Activated CD8-positive, alpha-beta memory T cell treated with anti-CD3 and anti-CD28 coated beads for 48 hours (primary cell): ENCODE measurements around the gene C11orf98.
"Not testable (repeated sequence)": the region's sequence is repeated elsewhere in the genome, so short reads cannot be mapped to it uniquely, and the experiment has no call there.

Experiments used
- DNase-seq, 3 experiments: peaks; one replicate each; pipeline ENCODE4 v3.0.0-alpha.2; 2020; ENCODE audit warnings: low read depth in 2 of 3, low spot score in 2 of 3

The C11orf98 gene

DNA sequence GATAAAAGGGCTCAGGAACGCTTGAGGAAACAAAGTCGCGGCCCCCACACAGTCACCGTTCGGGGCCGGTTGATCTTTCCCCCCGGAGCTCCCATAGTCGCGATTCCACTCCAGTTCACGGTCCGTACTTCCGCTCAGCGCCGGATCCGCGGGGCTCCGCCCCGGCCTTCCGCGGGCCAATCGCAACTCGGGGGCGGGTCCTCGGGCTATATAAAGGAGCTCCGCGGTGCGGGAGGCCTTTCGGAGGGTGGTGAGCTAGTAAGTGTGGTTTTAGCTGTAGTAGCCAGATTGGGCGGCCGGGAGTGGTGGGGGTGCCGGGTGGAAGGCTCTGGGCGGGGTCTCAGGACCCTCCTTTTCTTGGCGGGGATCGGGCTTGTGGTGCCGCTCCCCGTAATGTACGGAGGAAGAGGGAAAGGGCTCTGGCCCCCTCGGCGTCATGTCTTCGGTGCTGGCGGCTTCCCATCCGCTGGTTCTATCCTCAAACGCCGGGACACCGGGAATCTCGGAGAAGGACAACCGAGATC is at the start of gene C11orf98, which contains the start of gene CSKMT:
TSS of gene C11orf98 (minus strand) at position 136 of the 524 bp plus-strand sequence. CDS start at position 95, 41 bp downstream.
TSS of gene CSKMT (plus strand) at position 238 of the 524 bp plus-strand sequence. CDS start 568 bp downstream, outside the sequence.
- DNase-seq, result peak; percentile 92 to 99 (median 98)

- DNase-seq, result no peak
These were observed 48.3 kb upstream of the C11orf98 start for GRCh38 chr11:62713343-62713742.

GRCh38 chr11:62712861-62713260 is 47.9 kb upstream of the C11orf98 start:
- no peak for DNase-seq

DNA sequence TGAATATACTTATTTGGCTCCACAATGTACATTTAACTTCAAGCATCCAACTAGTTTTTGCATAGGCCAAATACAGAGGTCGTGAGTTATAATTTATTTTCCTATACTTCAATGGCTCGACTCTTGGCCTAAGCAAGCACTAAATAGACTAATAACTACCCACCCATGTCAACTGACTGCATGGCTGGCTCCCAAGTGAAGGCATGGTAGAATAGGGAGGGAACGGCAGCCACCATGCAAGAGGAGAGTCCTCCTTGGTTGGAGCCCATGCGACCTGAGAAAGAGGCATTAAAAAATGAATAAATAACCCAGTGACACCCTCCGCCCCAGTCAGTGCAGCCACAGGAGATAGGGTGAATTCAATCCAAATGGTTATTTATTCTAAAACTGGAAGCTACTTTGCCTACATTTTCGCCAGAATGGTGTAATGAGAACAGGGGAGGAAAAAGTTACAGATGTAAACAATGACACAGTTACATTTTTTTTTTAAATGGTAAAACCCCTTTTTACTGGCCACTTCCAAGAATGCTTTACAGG is 47.3 kb upstream of the C11orf98 start:
- no peak for DNase-seq

DNA sequence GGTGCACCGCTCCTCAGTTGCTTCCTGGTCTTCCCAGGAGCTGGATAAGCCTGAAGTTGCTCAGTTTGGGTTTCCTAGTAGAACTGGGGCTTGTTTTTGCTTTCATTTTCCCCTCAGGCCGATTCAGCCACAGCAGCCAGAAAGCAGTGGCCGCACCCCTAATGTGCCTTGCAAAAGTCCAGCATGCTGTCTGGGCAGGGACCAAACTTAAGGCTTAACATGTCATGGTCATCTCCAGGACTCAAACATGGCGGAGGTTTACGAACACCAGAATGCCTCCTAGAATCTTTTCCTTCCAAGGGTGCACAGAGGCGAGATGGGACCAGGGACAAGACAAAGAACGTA is 45.0 kb upstream of the C11orf98 start:
- DNase-seq, result no peak

DNA sequence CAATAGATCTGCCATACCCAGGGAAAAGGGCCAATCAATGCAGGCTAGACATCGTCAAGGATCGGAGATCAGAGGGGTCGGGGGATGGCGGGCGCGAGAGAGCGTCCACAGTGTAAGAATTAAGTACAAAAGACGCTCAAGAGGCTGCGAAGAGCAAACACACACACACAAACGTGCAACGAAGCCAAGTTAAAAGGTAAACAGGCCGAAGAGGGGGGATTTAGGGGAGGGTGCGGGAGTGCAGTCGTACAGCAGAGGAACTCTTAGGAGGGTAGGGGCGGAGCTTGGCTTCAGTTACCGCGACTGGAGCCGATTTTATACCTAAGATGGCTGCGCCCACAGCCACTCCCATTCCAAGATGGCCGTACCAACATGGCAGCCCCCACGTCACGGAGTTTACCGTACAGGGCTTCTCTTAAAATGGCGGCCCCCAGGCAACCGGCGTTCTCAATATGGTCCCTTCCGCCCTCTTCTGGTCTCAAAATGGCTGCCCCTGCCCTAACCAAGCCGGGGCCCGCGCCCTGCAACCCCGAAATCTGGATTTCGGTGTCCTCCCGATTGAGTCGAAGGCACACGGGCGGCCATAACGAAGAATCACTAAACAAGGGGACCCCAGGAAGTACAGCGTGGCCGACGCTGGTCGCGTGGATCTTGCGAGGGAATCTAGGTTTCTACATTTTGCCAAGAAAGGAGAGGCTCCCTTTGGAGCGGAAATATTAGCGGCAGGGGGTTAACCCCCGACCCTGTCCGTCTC is 44.4 kb upstream of the C11orf98 start:
- DNase-seq, result peak; percentile 73 to 87 (median 85)

GRCh38 chr11:62708793-62709192 is 43.8 kb upstream of the C11orf98 start:
- DNase-seq, result no peak

DNA sequence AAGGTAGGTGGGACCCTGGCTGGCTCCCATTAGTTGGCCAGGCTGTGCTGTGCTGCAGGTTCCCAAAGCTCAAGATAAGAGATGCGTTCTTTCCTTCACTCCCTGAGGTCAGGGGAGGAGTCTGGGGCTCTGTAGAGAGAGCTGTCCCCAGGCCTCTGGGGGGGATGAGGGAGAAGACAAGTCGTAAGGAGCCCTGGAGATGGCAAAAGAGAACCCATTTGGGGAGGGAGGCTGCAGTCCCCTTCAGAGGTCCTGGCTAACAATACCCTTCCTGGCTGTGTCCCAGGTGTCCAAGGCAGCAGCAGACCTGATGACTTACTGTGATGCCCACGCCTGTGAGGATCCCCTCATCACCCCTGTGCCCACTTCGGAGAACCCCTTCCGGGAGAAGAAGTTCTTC is 43.4 kb upstream of the C11orf98 start:
- DNase-seq, result no peak

GRCh38 chr11:62707277-62707861 is 42.4 kb upstream of the C11orf98 start, which contains the start of the genes BSCL2 and GNG3:
BSCL2 (minus strand) TSS chr11:62707424; CDS start chr11:62707195, 229 bp downstream.
GNG3 (plus strand) TSS chr11:62707676; CDS start chr11:62708296, 620 bp downstream.
- DNase-seq, result no peak

DNA sequence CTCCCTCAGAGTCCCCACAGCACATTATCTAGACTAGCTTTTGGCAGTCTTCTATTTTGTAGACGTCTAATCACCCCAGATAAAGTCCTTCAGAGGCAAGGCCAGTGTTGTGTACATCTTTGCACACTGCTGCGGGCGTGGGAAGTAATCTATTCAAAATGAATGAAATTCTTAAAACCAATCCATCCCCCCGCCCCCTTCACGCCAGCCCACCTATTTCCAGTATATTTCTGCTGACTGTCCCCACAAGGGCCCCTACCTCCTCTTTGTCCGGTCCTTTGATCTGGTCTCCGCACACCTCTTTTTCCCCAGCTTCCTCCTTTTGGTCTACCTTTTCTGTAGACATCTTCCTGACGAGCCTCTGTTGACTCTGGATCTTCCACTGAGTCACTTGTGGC is 41.8 kb upstream of the C11orf98 start:
- no peak for DNase-seq

DNA sequence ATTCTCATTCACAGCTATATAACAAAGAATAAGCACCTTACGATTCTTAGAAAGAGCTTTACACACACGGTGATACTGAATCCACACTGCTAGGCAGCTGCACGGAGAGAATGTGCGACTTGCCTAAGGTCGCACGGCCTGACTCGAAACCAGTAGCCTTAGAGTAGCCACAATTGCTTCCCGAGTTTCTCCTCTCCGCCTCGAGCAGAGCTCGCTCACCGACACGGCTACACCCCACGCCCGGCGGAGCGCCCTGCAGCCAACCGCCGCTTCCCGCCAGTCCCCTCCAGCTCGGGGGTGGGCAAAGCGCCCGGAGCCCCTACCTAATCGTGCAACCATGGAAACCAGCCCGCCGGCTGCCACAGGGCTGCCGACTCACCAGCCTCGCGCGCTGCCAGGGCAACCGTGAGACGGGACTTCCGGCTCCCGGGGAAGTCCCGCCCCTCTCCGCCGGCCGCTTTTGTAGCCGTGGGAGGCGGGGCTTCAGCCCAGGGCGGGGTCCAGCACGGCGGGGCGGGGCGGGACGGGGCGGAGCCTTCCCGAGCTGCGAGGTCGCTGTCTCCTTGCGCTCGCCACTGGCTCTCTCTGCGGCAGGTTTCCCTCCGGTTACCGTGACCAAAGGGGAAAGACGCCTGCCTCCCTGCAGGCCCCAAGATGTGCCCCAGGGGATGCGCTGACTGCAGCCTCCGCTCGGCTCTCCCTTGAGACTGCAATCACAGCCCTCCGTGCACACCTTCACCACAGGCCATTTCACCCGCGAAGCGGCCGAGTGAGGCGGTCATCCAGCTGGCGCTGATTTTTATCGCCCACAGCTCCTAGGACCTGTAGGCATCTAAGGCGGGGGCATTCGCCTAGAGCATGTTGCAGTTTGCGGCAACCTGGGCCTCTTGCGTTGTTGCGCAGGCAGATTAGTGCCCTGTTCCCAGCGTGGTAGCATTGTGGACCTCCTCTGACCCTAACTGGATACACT is 41.2 kb upstream of the C11orf98 start:
- DNase-seq, result peak; percentile 89

DNA sequence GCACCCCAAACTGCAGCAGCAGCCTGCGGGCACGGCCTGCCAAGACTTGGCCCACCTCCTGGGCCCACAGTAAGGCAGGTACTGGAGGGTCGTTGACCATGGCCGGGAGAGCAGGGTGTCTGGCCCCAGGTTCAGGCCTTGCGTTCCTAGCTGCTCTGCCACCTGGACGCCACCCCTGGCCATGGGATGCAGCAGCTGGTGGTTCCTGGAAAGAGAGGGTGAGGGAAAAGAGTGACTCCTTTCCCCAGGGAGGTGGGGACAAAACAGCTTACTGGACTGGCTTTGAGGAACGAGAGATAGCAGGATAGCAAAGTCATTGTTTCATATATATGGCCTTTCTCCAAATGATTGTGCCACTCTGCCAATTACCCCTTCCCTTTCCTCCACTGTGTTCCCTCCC is 40.4 kb upstream of the C11orf98 start:
- no peak for DNase-seq

GRCh38 chr11:62703921-62704320 is 38.9 kb upstream of the C11orf98 start:
- DNase-seq, result not testable (repeated sequence)

- DNase-seq, result no peak
These were observed 37.2 kb upstream of the C11orf98 start for GRCh38 chr11:62702246-62702645.

GRCh38 chr11:62694455-62695167 is 29.6 kb upstream of the C11orf98 start:
- peak in 2 of 3 experiments; percentile 52 to 60 for DNase-seq

GRCh38 chr11:62693624-62694023 is 28.6 kb upstream of the C11orf98 start:
- DNase-seq, result not testable (repeated sequence)

GRCh38 chr11:62689421-62690183 is 24.6 kb upstream of the C11orf98 start, which contains the start of gene LRRN4CL:
LRRN4CL (minus strand) TSS chr11:62689530; CDS start chr11:62688508, 1,022 bp downstream.
- DNase-seq, result no peak

DNA sequence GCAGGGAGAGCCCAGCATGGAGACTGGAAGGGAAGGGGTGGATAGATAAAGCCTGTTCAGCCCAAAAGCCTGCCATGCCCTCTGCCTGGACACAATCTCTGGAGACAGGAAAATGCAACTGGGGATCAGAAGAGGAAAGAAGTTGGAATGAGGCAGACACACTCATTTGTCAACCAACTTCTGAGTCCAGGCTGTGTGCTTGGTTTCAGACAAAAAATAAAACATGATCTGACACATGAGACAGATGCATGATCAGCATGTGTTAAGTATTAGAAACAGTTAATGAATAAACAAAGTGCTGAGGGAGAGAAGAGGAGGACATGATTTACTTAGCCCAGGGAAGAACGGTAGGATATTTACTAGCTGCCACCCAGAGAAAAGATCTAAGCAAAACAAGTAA is 23.5 kb upstream of the C11orf98 start:
- no peak for DNase-seq
